GM23248 (cell line): ENCODE data around the gene GJC2. TPM values are rescaled to one million over a fixed set of nuclear protein-coding genes. Genes with fewer than 3 reads are reported as not detected.

Experiments used
- DNase-seq: peaks from one replicate; pipeline ENCODE4 v3.0.0-alpha.2; 2015
- H2AFZ ChIP-seq: fragments of 200-600 bp; sonication (generic); 2 replicates; pipeline ENCODE4 v1.6.1; 2016; ENCODE audit warnings: antibody characterized with exemption
- H3F3A ChIP-seq: fragments of 200-600 bp; sonication (generic); 2 replicates; pipeline ENCODE4 v1.6.1; 2016; ENCODE audit warnings: mild to moderate bottlenecking, antibody characterized with exemption, mixed run types; ENCODE audit not compliant: insufficient read depth
- H3K27ac ChIP-seq: fragments of 200-600 bp; sonication (generic); 2 replicates; pipeline ENCODE4 v1.5.1; 2016; ENCODE audit warnings: mild to moderate bottlenecking
- H3K27me3 ChIP-seq: fragments of 200-600 bp; sonication (generic); replicated peaks from 2 replicates; pipeline ENCODE4 v1.6.1; 2016; ENCODE audit warnings: mild to moderate bottlenecking; ENCODE audit not compliant: insufficient read depth
- H3K36me3 ChIP-seq: fragments of 200-600 bp; sonication (generic); 2 replicates; pipeline ENCODE4 v1.6.1; 2016; ENCODE audit warnings: low read depth, mild to moderate bottlenecking
- H3K4me1 ChIP-seq: fragments of 200-600 bp; sonication (generic); 2 replicates; pipeline ENCODE4 v1.6.1; 2016; ENCODE audit warnings: mild to moderate bottlenecking; ENCODE audit not compliant: insufficient read depth
- H3K4me2 ChIP-seq: fragments of 200-600 bp; sonication (generic); one replicate; pipeline ENCODE4 v1.6.1; 2016; ENCODE audit warnings: mild to moderate bottlenecking; ENCODE audit not compliant: unreplicated experiment
- H3K4me3 ChIP-seq: fragments of 200-600 bp; sonication (generic); 2 replicates; pipeline ENCODE4 v1.5.1; 2016; ENCODE audit warnings: mild to moderate bottlenecking
- H3K79me2 ChIP-seq: fragments of 200-600 bp; sonication (generic); 2 replicates; pipeline ENCODE4 v1.6.1; 2016; ENCODE audit warnings: mild to moderate bottlenecking; ENCODE audit not compliant: insufficient read depth
- H3K9ac ChIP-seq: fragments of 200-600 bp; sonication (generic); 2 replicates; pipeline ENCODE4 v1.6.1; 2016; ENCODE audit warnings: mild to moderate bottlenecking
- H3K9me2 ChIP-seq: fragments of 200-600 bp; sonication (generic); 2 replicates; pipeline ENCODE4 v1.6.1; 2016; ENCODE audit warnings: mixed run types, mild to moderate bottlenecking, moderate library complexity; ENCODE audit not compliant: insufficient read depth
- H3K9me3 ChIP-seq: fragments of 200-600 bp; sonication (generic); one replicate; pipeline ENCODE4 v1.6.1; 2017; ENCODE audit warnings: low read depth
- H4K20me1 ChIP-seq: fragments of 200-600 bp; sonication (generic); 2 replicates; pipeline ENCODE4 v1.6.0; 2016; ENCODE audit not compliant: insufficient read depth
- EZH2 ChIP-seq: fragments of 200-600 bp; sonication (generic); IDR thresholded peaks from 2 replicates; pipeline ENCODE4 v1.6.1; 2018; ENCODE audit warnings: antibody characterized with exemption, mild to moderate bottlenecking; ENCODE audit not compliant: insufficient read depth, poor library complexity, severe bottlenecking
- EZH2phosphoT487 ChIP-seq: fragments of 200-600 bp; sonication (generic); IDR thresholded peaks from 2 replicates; pipeline ENCODE4 v1.6.1; 2018; ENCODE audit warnings: antibody characterized with exemption, moderate library complexity, mild to moderate bottlenecking, low read depth; ENCODE audit not compliant: insufficient read depth
- WGBS, 2 experiments: methylation state at CpG; one replicate each; pipeline ENCODE4 v1.1.6; 2015 to 2017; ENCODE audit warnings: low lambda C conversion rate in 2 of 2, low coverage in 1 of 2; ENCODE audit errors: missing lambda C conversion rate in 2 of 2; 5-methylcytosine and 5-hydroxymethylcytosine counted together
- in situ Hi-C: fragments of 300-500 bp; cut with MboI; formaldehyde crosslinking; loops from 2 replicates; pipeline ENCODE4 v1.15.0; 2020
- polyA plus RNA-seq: library from polyadenylated mRNA; unstranded; fragments of >200 nt; fragmentation: Nextera tagmentation; extraction: Ambion mirVana; gene quantifications from 2 replicates; pipeline ENCODE4 v1.2.1, GENCODE V29; 2016
- total RNA-seq: library from RNA; depleted of rRNA; stranded (reverse); fragments of >200 nt; shearing (Covaris generic); gene quantifications from 2 replicates; pipeline ENCODE4 v1.2.3, GENCODE V29; 2014

GJC2 gene
- total and polyA plus RNA-seq, 2 experiments from 2014 or later = 0.08 to 0.54 TPM

DNA sequence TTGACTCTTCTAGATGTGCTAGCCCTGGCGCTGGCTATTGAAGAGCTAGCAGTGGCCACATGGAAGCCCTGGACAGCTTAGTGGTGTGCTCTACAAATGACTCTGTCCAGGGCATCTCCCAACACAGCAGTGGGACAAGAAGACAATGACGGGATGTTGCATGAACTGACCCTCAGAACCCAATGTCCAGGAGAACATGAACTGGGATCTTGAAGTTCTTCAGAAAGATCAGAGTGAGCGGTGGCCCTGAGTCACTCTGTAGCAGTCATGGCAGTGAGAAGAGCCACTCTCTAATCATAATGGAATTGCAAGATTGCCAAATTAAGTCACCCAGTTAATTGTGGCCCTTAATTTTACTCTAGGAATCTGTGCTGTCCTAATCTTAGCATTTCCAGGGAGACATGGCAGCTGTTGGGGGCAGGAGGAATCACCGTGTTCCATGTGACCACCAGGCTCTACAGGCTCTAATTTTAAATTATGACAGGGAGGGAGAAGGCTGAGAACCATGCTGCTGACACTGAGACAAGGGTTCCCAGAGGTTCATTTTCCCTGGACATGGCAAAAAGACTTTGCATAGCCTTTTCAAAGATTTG, 47.9 kb downstream of the GJC2 start:
- in situ Hi-C loops = no loop called here
- Histone ChIP-seq H4K20me1 (no peaks in the 10 kb centered on the region; the same call in 1 of the 2 replicates), H3K27ac (no peak overlapping the region), H3K9me2 (no peaks in the 10 kb centered on the region), H3K27me3 (no peaks in the 10 kb centered on the region), H3K4me3 (no peak overlapping the region), H3K79me2 (no peaks in the 10 kb centered on the region), H2AFZ (no peak overlapping the region), H3K36me3 (no peaks in the 10 kb centered on the region), H3F3A (peaks cover 7% of the 10 kb centered on the region), H3K9me3 (no peaks in the 10 kb centered on the region), H3K9ac (no peak overlapping the region), H3K4me1 (no peaks in the 10 kb centered on the region), H3K4me2 (no peak overlapping the region)
- TF ChIP-seq EZH2phosphoT487 (no peak), EZH2 (no peak)
- DNase-seq = no peak
- 88 to 94% methylated on average over 4 of the region's 4 CpGs for WGBS, 2 experiments

DNA sequence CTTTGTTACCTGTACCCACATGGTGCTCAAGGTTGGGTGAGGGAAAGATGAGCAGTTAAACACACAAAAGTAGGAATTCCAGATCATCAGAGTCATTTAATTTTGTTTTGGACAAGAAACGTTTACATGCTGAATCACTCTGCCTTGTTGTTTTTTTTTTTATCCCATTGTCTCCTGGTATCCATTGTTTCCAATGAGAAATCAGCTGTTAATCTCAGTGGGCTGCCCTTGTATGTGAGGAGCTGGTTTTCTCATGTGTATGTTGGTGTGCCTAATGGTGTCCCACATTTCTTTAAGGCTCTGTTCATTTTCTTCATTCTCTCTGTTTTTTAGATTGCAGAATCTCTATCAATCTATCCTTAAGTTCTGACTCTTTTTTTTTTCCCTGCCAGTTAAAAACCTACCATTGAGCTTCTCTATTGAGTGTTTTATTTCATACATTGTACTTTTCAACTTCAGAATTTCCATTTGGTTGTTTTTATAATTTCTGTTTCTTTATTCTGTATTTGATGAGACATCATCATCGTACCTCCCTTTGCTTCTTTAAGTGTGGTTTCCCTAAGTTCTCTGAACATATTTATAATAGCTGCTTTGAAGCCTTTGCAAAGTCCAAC, 49.4 kb downstream of the GJC2 start:
- Histone ChIP-seq H3K4me1 (no peaks in the 10 kb centered on the region), H3F3A (peaks cover 7% of the 10 kb centered on the region), H3K4me3 (no peak overlapping the region), H3K9me2 (no peaks in the 10 kb centered on the region), H3K9me3 (no peaks in the 10 kb centered on the region), H3K4me2 (no peak overlapping the region), H2AFZ (no peak overlapping the region), H3K27ac (no peak overlapping the region), H3K36me3 (no peaks in the 10 kb centered on the region), H3K9ac (no peak overlapping the region), H4K20me1 (no peaks in the 10 kb centered on the region; the same call in 1 of the 2 replicates), H3K79me2 (no peaks in the 10 kb centered on the region), H3K27me3 (no peaks in the 10 kb centered on the region)
- DNase-seq = peak; percentile 41
- TF ChIP-seq EZH2 (no peak), EZH2phosphoT487 (no peak)
- 53 to 56% methylated on average over 2 of the region's 2 CpGs for WGBS, 2 experiments
- in situ Hi-C loops = no loop called here

DNA sequence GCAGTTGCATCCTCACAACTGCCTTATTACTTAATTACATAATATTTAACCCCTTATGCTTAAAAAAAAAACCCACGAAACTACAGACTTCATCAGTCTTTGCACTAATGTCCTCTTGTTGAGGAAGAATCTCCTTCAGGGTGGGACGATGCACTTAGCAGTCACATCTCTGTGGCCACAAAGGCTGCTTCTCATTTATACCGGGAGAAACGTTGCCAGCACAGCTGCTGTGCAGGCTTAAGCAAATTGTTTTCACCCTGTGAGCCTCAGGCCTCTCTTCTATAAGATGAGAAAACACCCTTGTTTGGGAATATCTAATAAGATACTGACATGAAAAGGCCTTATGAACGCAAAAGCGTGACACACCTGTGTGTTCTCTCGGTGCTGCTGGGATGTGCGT, 55.2 kb downstream of the GJC2 start:
- no peak overlapping the region for H3K9ac ChIP-seq
- no peak overlapping the region for H3K27ac ChIP-seq
- no peaks in the 10 kb centered on the region for H3K9me2 ChIP-seq
- no peaks in the 10 kb centered on the region; the same call in 1 of the 2 replicates for H4K20me1 ChIP-seq
- H3K4me1 ChIP-seq = no peaks in the 10 kb centered on the region
- DNase-seq = no peak
- H3K79me2 ChIP-seq = no peaks in the 10 kb centered on the region
- TF ChIP-seq EZH2 = no peak
- no peak for TF ChIP-seq EZH2phosphoT487
- no peak overlapping the region for H2AFZ ChIP-seq
- no peak overlapping the region for H3K4me3 ChIP-seq
- in situ Hi-C loops = no loop called here
- no peaks in the 10 kb centered on the region for H3F3A ChIP-seq
- H3K9me3 ChIP-seq = no peaks in the 10 kb centered on the region
- H3K4me2 ChIP-seq = no peak overlapping the region
- no peaks in the 10 kb centered on the region for H3K36me3 ChIP-seq
- WGBS, 2 experiments = 10 to 11% methylated on average over 8 of the region's 8 CpGs
- H3K27me3 ChIP-seq = no peaks in the 10 kb centered on the region

DNA sequence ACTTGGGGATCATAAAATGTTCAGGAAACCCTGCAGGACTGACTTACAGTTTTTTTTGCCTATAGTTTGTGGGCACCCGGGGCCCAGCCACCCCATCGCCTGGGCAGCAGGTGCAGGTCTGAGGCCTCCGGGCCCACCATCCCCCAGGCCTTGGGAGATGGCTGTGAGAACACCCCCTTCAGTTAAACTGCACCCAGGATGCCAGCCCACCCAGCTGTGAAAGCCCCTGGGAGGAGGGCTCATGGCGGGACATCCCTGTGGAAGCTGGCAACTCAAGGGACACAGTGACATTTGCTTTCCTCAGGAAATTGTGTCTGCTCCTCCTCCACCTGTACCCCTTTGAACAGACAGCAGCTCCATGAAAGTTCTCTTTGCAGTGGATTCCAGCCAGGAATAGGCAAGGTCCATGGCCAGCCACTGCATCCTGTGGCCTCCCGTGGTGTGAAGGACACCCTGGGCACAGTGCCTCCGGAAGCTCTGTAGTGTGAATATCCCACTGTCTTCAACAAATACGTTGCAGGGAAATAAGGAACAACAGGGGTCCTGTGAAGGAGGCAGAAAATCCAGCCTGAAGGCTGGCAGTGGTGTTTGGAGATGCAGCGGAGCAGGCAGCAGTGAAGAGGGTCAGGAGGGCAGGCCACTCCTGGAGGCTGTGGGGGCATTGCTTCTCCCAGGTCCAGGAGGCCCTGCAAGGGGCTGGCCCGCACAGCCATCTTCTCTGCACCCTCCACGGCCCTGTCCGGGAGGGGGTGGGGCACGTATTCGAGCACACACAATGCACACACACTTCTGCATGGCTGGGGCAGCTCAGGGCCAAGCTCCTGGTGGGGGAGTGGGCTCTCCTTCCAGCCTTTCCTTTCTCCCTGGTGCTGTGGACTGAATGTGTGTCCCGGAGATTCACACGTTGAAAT, 56.1 kb downstream of the GJC2 start:
- Histone ChIP-seq H3K9ac (no peak overlapping the region), H3K4me3 (no peak overlapping the region), H3F3A (no peaks in the 10 kb centered on the region), H4K20me1 (no peaks in the 10 kb centered on the region; the same call in 1 of the 2 replicates), H3K36me3 (no peaks in the 10 kb centered on the region), H3K27me3 (no peaks in the 10 kb centered on the region), H3K79me2 (no peaks in the 10 kb centered on the region), H3K4me2 (no peak overlapping the region), H3K9me3 (no peaks in the 10 kb centered on the region), H2AFZ (no peak overlapping the region), H3K27ac (no peak overlapping the region), H3K9me2 (no peaks in the 10 kb centered on the region), H3K4me1 (no peaks in the 10 kb centered on the region)
- TF ChIP-seq EZH2 (no peak), EZH2phosphoT487 (no peak)
- WGBS, 2 experiments = 56% methylated on average over 13 to 15 of the region's 15 CpGs
- DNase-seq = no peak
- in situ Hi-C loops = no loop called here
